GM19238 (cell line): Measurements from ENCODE around the gene PITX3.
"Not testable (repeated sequence)": the region's sequence is repeated elsewhere in the genome, so short reads cannot be mapped to it uniquely, and the experiment has no call there.

Source experiments
- DNase-seq: peaks from one replicate; pipeline ENCODE4 v3.0.0; 2011; ENCODE audit warnings: low spot score; ENCODE audit not compliant: insufficient read length

Gene PITX3

GRCh38 chr10:102226542-102226870 lies 14.8 kb downstream of the PITX3 start:
- DNase-seq, result no peak

- peak; percentile 95 for DNase-seq
Observed at GRCh38 chr10:102225646-102226541, 15.4 kb downstream of the PITX3 start, which contains the start of gene ELOVL3. Gene ELOVL3, plus strand, starts transcription at chr10:102226299. Its CDS starts 250 bp downstream, at chr10:102226549.

GRCh38 chr10:102222797-102223196 lies 18.5 kb downstream of the PITX3 start:
- DNase-seq, result no peak

GRCh38 chr10:102220612-102221011 lies 20.7 kb downstream of the PITX3 start:
- DNase-seq, result no peak

- DNase-seq, result no peak
Observed at GRCh38 chr10:102219370-102219769, 21.9 kb downstream of the PITX3 start.

- DNase-seq, result not testable (repeated sequence)
Observed at GRCh38 chr10:102213599-102213998, 27.7 kb downstream of the PITX3 start.

- no peak for DNase-seq
Observed at GRCh38 chr10:102211615-102212299, 29.6 kb downstream of the PITX3 start.

GRCh38 chr10:102208311-102209035 lies 32.8 kb downstream of the PITX3 start:
- DNase-seq, result no peak

- DNase-seq, result no peak
Observed at GRCh38 chr10:102202386-102202785, 38.9 kb downstream of the PITX3 start.

GRCh38 chr10:102200751-102201640 lies 40.3 kb downstream of the PITX3 start:
- DNase-seq, result no peak

- no peak for DNase-seq
Observed at GRCh38 chr10:102198027-102198426, 43.3 kb downstream of the PITX3 start.

GRCh38 chr10:102196893-102197292 lies 44.4 kb downstream of the PITX3 start:
- DNase-seq, result no peak

GRCh38 chr10:102195296-102195870 lies 45.9 kb downstream of the PITX3 start:
- no peak for DNase-seq

- no peak for DNase-seq
Observed at GRCh38 chr10:102191956-102192355, 49.4 kb downstream of the PITX3 start.

- not testable (repeated sequence) for DNase-seq
Observed at GRCh38 chr10:102188941-102189898, 52.1 kb downstream of the PITX3 start.

GRCh38 chr10:102188298-102188940 lies 52.9 kb downstream of the PITX3 start:
- DNase-seq, result no peak

- DNase-seq, result no peak
Observed at GRCh38 chr10:102185811-102186527, 55.3 kb downstream of the PITX3 start.

- DNase-seq, result no peak
Observed at GRCh38 chr10:102185272-102185671, 56.0 kb downstream of the PITX3 start.
